Effector memory CD4-positive, alpha-beta T cell (primary cell): ENCODE results near the gene RAB43.
A peak's percentile ranks its signal among the peaks of the same experiment; 100 is the strongest.
"Not testable (repeated sequence)": the region's sequence is repeated elsewhere in the genome, so short reads cannot be mapped to it uniquely, and the experiment has no call there.

Experiments used
- DNase-seq, 3 donors: peaks; one replicate each; pipeline ENCODE4 v3.0.0-alpha.2; 2020
- H3K27ac ChIP-seq: 2 replicates; pipeline ENCODE4 v1.7.0; 2013; ENCODE audit warnings: mild to moderate bottlenecking, low read length, moderate library complexity; ENCODE audit not compliant: insufficient read depth, poor library complexity, severe bottlenecking
- H3K27me3 ChIP-seq: replicated peaks from 2 replicates; pipeline ENCODE4 v1.7.0; 2013; ENCODE audit warnings: mild to moderate bottlenecking, low read length; ENCODE audit not compliant: insufficient read depth, control insufficient read depth, poor library complexity, severe bottlenecking
- H3K36me3 ChIP-seq: 2 replicates; pipeline ENCODE4 v1.7.0; 2013; ENCODE audit warnings: mild to moderate bottlenecking, low read length, moderate library complexity; ENCODE audit not compliant: control insufficient read depth, insufficient read depth
- H3K4me1 ChIP-seq: 2 replicates; pipeline ENCODE4 v1.7.0; 2013; ENCODE audit warnings: low read length, mild to moderate bottlenecking; ENCODE audit not compliant: control insufficient read depth, insufficient read depth, poor library complexity, severe bottlenecking
- H3K4me3 ChIP-seq: 2 replicates; pipeline ENCODE4 v1.7.0; 2013; ENCODE audit warnings: low read length, low read depth, mild to moderate bottlenecking; ENCODE audit not compliant: insufficient read depth, poor library complexity, severe bottlenecking
- H3K9me3 ChIP-seq: 2 replicates; pipeline ENCODE4 v1.7.0; 2013; ENCODE audit warnings: mild to moderate bottlenecking, low read length, moderate library complexity; ENCODE audit not compliant: control insufficient read depth

RAB43 gene

GRCh38 chr3:129070086-129070885, 51.3 kb downstream of the RAB43 start:
- DNase-seq: no peak

GRCh38 chr3:129069313-129070085, 52.1 kb downstream of the RAB43 start:
- H3K36me3 ChIP-seq, DNase-seq, H3K4me3 ChIP-seq, H3K27ac ChIP-seq, H3K4me1 ChIP-seq, H3K9me3 ChIP-seq, H3K27me3 ChIP-seq: not testable (repeated sequence)

More at GRCh38 chr3:129070086-129070885, 51.3 kb downstream of the RAB43 start:
- Histone ChIP-seq H3K4me1 (no peaks in the 10 kb centered on the region), H3K27me3 (no peaks in the 10 kb centered on the region), H3K27ac (no peak overlapping the region), H3K4me3 (no peak overlapping the region), H3K36me3 (no peaks in the 10 kb centered on the region), H3K9me3 (no peaks in the 10 kb centered on the region)

- no peaks in the 10 kb centered on the region for H3K36me3 ChIP-seq
- no peaks in the 10 kb centered on the region for H3K27me3 ChIP-seq
- H3K4me3 ChIP-seq: peak overlapping the region; percentile 31
- no peaks in the 10 kb centered on the region for H3K4me1 ChIP-seq
- no peak for DNase-seq
- H3K27ac ChIP-seq: no peak overlapping the region
- no peaks in the 10 kb centered on the region for H3K9me3 ChIP-seq
Measured at GRCh38 chr3:129068291-129068886, 53.2 kb downstream of the RAB43 start.

GRCh38 chr3:129067719-129068118, 53.9 kb downstream of the RAB43 start:
- H3K9me3 ChIP-seq, H3K36me3 ChIP-seq, H3K27ac ChIP-seq, H3K4me3 ChIP-seq, H3K4me1 ChIP-seq, H3K27me3 ChIP-seq, DNase-seq: not testable (repeated sequence)

GRCh38 chr3:129065720-129066073, 55.9 kb downstream of the RAB43 start:
- Histone ChIP-seq H3K4me3 (no peak overlapping the region), H3K9me3 (no peaks in the 10 kb centered on the region), H3K27me3 (no peaks in the 10 kb centered on the region), H3K27ac (no peak overlapping the region), H3K4me1 (no peaks in the 10 kb centered on the region), H3K36me3 (no peaks in the 10 kb centered on the region)
- DNase-seq: no peak

GRCh38 chr3:129065016-129065719, 56.4 kb downstream of the RAB43 start:
- Histone ChIP-seq H3K4me1 (no peaks in the 10 kb centered on the region), H3K27me3 (no peaks in the 10 kb centered on the region), H3K4me3 (no peak overlapping the region), H3K27ac (no peak overlapping the region), H3K36me3 (no peaks in the 10 kb centered on the region), H3K9me3 (no peaks in the 10 kb centered on the region)
- DNase-seq: no peak

- no peak overlapping the region for H3K27ac ChIP-seq
- H3K9me3 ChIP-seq: no peaks in the 10 kb centered on the region
- H3K4me1 ChIP-seq: no peaks in the 10 kb centered on the region
- DNase-seq: no peak
- no peaks in the 10 kb centered on the region for H3K36me3 ChIP-seq
- no peak overlapping the region for H3K4me3 ChIP-seq
- no peaks in the 10 kb centered on the region for H3K27me3 ChIP-seq
Measured at GRCh38 chr3:129063841-129064482, 57.6 kb downstream of the RAB43 start.

- Histone ChIP-seq H3K27ac (no peak overlapping the region), H3K4me3 (no peak overlapping the region), H3K27me3 (no peaks in the 10 kb centered on the region), H3K4me1 (peaks cover 3% of the 10 kb centered on the region), H3K36me3 (no peaks in the 10 kb centered on the region), H3K9me3 (no peaks in the 10 kb centered on the region)
- DNase-seq: no peak
Measured at GRCh38 chr3:129063091-129063640, 58.4 kb downstream of the RAB43 start.
